ENCODE results near the gene PCYT1A. TPM values are rescaled to one million over a fixed set of nuclear protein-coding genes. Genes with fewer than 3 reads are reported as not detected.

PCYT1A gene
- total RNA-seq, 1 donor from 2014 or later: 66.2 TPM

GRCh38 chr3:196272826-196273225 is 14.7 kb downstream of the PCYT1A start:
- no peak for TF ChIP-seq CTCF (IDR thresholded peaks at IDR 0.05)
- Mint-ChIP-seq H3K27me3 (ENCODE audit: unreplicated experiment) (no peaks in the 10 kb centered on the region), H3K4me1 (ENCODE audit: unreplicated experiment) (peaks cover 22% of the 10 kb centered on the region), H3K27ac (ENCODE audit: unreplicated experiment) (no peak overlapping the region), H3K9me3 (ENCODE audit: unreplicated experiment) (peaks cover 3% of the 10 kb centered on the region), H3K4me3 (ENCODE audit: unreplicated experiment) (no peak overlapping the region), H3K36me3 (ENCODE audit: unreplicated experiment) (peaks cover 24% of the 10 kb centered on the region)
- no peak for DNase-seq (ENCODE audit: extremely low spot score, unreplicated experiment)

- Mint-ChIP-seq H3K27me3 (ENCODE audit: unreplicated experiment) (no peaks in the 10 kb centered on the region), H3K36me3 (ENCODE audit: unreplicated experiment) (peaks cover 25% of the 10 kb centered on the region), H3K4me1 (ENCODE audit: unreplicated experiment) (peaks cover 23% of the 10 kb centered on the region), H3K4me3 (ENCODE audit: unreplicated experiment) (no peak overlapping the region), H3K9me3 (ENCODE audit: unreplicated experiment) (peaks cover 3% of the 10 kb centered on the region), H3K27ac (ENCODE audit: unreplicated experiment) (no peak overlapping the region)
- TF ChIP-seq CTCF (IDR thresholded peaks at IDR 0.05): no peak
- DNase-seq (ENCODE audit: extremely low spot score, unreplicated experiment): no peak
Observed at GRCh38 chr3:196270499-196270898, 17.0 kb downstream of the PCYT1A start.

- no peak for DNase-seq (ENCODE audit: extremely low spot score, unreplicated experiment)
- peaks cover 17% of the 10 kb centered on the region for H3K4me1 Mint-ChIP-seq (ENCODE audit: unreplicated experiment)
- peaks cover 29% of the 10 kb centered on the region for H3K36me3 Mint-ChIP-seq (ENCODE audit: unreplicated experiment)
- H3K4me3 Mint-ChIP-seq (ENCODE audit: unreplicated experiment): no peak overlapping the region
- H3K27me3 Mint-ChIP-seq (ENCODE audit: unreplicated experiment): no peaks in the 10 kb centered on the region
- peak overlapping the region; percentile 67 for H3K27ac Mint-ChIP-seq (ENCODE audit: unreplicated experiment)
- no peak for TF ChIP-seq CTCF (IDR thresholded peaks at IDR 0.05)
- H3K9me3 Mint-ChIP-seq (ENCODE audit: unreplicated experiment): no peaks in the 10 kb centered on the region
Observed at GRCh38 chr3:196268284-196269163, 19.0 kb downstream of the PCYT1A start.

GRCh38 chr3:196263819-196264218 is 23.7 kb downstream of the PCYT1A start:
- peak overlapping the region; percentile 8 for H3K27ac Mint-ChIP-seq (ENCODE audit: unreplicated experiment)
- no peaks in the 10 kb centered on the region for H3K27me3 Mint-ChIP-seq (ENCODE audit: unreplicated experiment)
- peaks cover 10% of the 10 kb centered on the region for H3K4me1 Mint-ChIP-seq (ENCODE audit: unreplicated experiment)
- no peak for TF ChIP-seq CTCF (IDR thresholded peaks at IDR 0.05)
- H3K4me3 Mint-ChIP-seq (ENCODE audit: unreplicated experiment): no peak overlapping the region
- no peak for DNase-seq (ENCODE audit: extremely low spot score, unreplicated experiment)
- H3K36me3 Mint-ChIP-seq (ENCODE audit: unreplicated experiment): peaks cover 28% of the 10 kb centered on the region
- peaks cover 4% of the 10 kb centered on the region for H3K9me3 Mint-ChIP-seq (ENCODE audit: unreplicated experiment)

- Mint-ChIP-seq H3K4me3 (ENCODE audit: unreplicated experiment) (no peak overlapping the region), H3K9me3 (ENCODE audit: unreplicated experiment) (peaks cover 4% of the 10 kb centered on the region), H3K36me3 (ENCODE audit: unreplicated experiment) (peaks cover 27% of the 10 kb centered on the region), H3K27me3 (ENCODE audit: unreplicated experiment) (no peaks in the 10 kb centered on the region), H3K27ac (ENCODE audit: unreplicated experiment) (no peak overlapping the region), H3K4me1 (ENCODE audit: unreplicated experiment) (peaks cover 2% of the 10 kb centered on the region)
- no peak for DNase-seq (ENCODE audit: extremely low spot score, unreplicated experiment)
- TF ChIP-seq CTCF (IDR thresholded peaks at IDR 0.05): no peak
Observed at GRCh38 chr3:196260784-196261183, 26.7 kb downstream of the PCYT1A start.

Measured in osteocyte (in vitro differentiated cells).